Choroid plexus epithelial cell (primary cell): ENCODE measurements around the gene CROCC.
"Not testable (repeated sequence)": the region's sequence is repeated elsewhere in the genome, so short reads cannot be mapped to it uniquely, and the experiment has no call there.

Experiments used
- DNase-seq: peaks from one replicate; pipeline ENCODE4 v3.0.0-alpha.2; 2010; ENCODE audit warnings: low read depth
- H3K4me3 ChIP-seq: 2 replicates; pipeline ENCODE4 v1.5.1; 2011; ENCODE audit warnings: low read depth, mild to moderate bottlenecking, control low read depth, low read length, moderate library complexity
- CTCF ChIP-seq: conservative IDR thresholded peaks from 2 replicates; pipeline ENCODE4 v1.5.1; 2011; ENCODE audit warnings: low read depth, mild to moderate bottlenecking, control low read depth, inconsistent platforms, low read length, moderate library complexity

Gene CROCC

GRCh38 chr1:16886860-16887605 lies 34.7 kb upstream of the CROCC start:
- no peak overlapping the region for H3K4me3 ChIP-seq
- no peak for TF ChIP-seq CTCF
- no peak for DNase-seq

- peak; percentile 92 for DNase-seq
- H3K4me3 ChIP-seq = peak overlapping the region; percentile 62
- peak; percentile 62 for TF ChIP-seq CTCF
Observed at GRCh38 chr1:16888860-16889816, 32.6 kb upstream of the CROCC start.

GRCh38 chr1:16890539-16891021 lies 31.2 kb upstream of the CROCC start:
- DNase-seq, H3K4me3 ChIP-seq: not testable (repeated sequence)

GRCh38 chr1:16891057-16891456 lies 30.7 kb upstream of the CROCC start:
- H3K4me3 ChIP-seq, DNase-seq: not testable (repeated sequence)

GRCh38 chr1:16892978-16893525 lies 28.7 kb upstream of the CROCC start:
- DNase-seq, H3K4me3 ChIP-seq: not testable (repeated sequence)

- H3K4me3 ChIP-seq, DNase-seq: not testable (repeated sequence)
Observed at GRCh38 chr1:16893796-16894195, 27.9 kb upstream of the CROCC start.

GRCh38 chr1:16894338-16894737 lies 27.4 kb upstream of the CROCC start:
- not testable (repeated sequence) for H3K4me3 ChIP-seq, DNase-seq

GRCh38 chr1:16895233-16895597 lies 26.5 kb upstream of the CROCC start:
- H3K4me3 ChIP-seq = peak overlapping the region; percentile 55
- peak; percentile 22 for DNase-seq

GRCh38 chr1:16895598-16896315 lies 26.0 kb upstream of the CROCC start, which contains the start of gene RNU1-2:
RNU1-2 (plus strand) TSS chr1:16895980.
- peak within 1 kb of the TSS; percentile 55 for H3K4me3 ChIP-seq
- peak; percentile 100 for DNase-seq

- peak; percentile 44 for DNase-seq
- H3K4me3 ChIP-seq = peak overlapping the region; percentile 37
Observed at GRCh38 chr1:16896316-16897055, 25.2 kb upstream of the CROCC start.

- not testable (repeated sequence) for DNase-seq, H3K4me3 ChIP-seq
Observed at GRCh38 chr1:16897653-16898052, 24.1 kb upstream of the CROCC start.

GRCh38 chr1:16898298-16898697 lies 23.4 kb upstream of the CROCC start:
- DNase-seq = not testable (repeated sequence)

GRCh38 chr1:16899020-16899419 lies 22.7 kb upstream of the CROCC start:
- not testable (repeated sequence) for H3K4me3 ChIP-seq, DNase-seq

More at GRCh38 chr1:16898298-16898697, 23.4 kb upstream of the CROCC start:
- not testable (repeated sequence) for H3K4me3 ChIP-seq
